Fibroblast of skin of left biceps (primary cell): Measurements from ENCODE around the gene PPP2R5C.

ENCODE experiments used
- DNase-seq, 2 experiments: peaks; one replicate each; pipeline ENCODE4 v3.0.0-alpha.2; 2013; ENCODE audit warnings: low read depth in 2 of 2

Gene PPP2R5C

GRCh38 chr14:101840649-101841369 lies 79.3 kb downstream of the PPP2R5C start:
- no peak for DNase-seq

DNA sequence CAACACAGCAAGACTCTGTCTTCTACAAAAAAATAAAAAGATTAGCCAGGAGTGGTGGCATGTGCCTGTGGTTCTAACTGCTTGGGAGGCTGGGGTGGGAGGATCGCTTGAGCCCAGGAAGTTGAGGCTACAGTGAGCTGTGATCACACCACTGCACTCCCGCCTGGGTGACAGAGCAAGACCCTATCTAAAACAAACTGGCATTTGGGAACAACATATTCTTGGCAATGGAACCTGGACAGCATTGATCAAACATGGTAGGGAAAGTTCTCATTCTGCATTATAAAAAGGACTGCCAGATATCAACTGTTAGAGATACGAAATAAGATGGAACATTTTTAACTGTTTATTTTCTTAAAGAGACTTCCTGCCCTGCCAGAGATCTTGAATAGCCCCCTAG lies 81.5 kb downstream of the PPP2R5C start:
- no peak for DNase-seq

- DNase-seq, result no peak
Measured at GRCh38 chr14:101843665-101844064, 82.2 kb downstream of the PPP2R5C start.

GRCh38 chr14:101844219-101844618 lies 82.7 kb downstream of the PPP2R5C start:
- no peak for DNase-seq

- no peak for DNase-seq
Measured at GRCh38 chr14:101844751-101845150, 83.2 kb downstream of the PPP2R5C start.

GRCh38 chr14:101845496-101845895 lies 84.0 kb downstream of the PPP2R5C start:
- no peak for DNase-seq

GRCh38 chr14:101845896-101846295 lies 84.4 kb downstream of the PPP2R5C start:
- no peak for DNase-seq

- DNase-seq, result no peak
Measured at GRCh38 chr14:101849125-101849524, 87.6 kb downstream of the PPP2R5C start.

GRCh38 chr14:101849640-101850039 lies 88.1 kb downstream of the PPP2R5C start:
- DNase-seq, result no peak

- DNase-seq, result no peak
Measured at GRCh38 chr14:101851183-101851582, 89.7 kb downstream of the PPP2R5C start.

- no peak for DNase-seq
Measured at GRCh38 chr14:101851736-101852405, 90.4 kb downstream of the PPP2R5C start.

- no peak for DNase-seq
Measured at GRCh38 chr14:101852785-101853184, 91.3 kb downstream of the PPP2R5C start.

DNA sequence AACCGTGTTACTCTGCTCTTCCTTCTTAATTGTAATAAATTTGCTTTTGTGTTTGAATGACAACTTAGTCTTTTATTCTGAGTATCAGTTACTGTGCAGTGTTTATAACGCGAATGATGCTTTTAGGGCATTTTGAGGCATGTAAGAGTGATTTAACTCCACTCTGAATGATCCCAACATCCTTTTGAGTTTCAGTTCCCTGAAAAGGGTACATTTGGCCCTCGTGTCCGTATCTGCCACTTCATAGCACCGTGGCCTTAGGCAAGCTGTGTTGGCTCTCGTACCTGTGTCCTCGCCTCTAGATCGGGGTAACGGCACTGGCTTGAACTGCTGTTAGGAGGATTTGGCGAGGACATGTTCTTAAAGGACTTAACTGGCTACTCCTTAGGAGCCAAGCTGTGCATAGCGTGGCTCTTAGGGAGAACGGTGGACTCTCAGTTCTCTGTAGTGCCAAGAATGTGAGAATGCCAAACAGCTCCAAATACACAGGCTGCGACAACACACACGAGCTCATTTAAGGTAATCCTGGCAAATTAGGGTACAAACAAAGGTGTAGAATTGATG lies 92.0 kb downstream of the PPP2R5C start:
- no peak for DNase-seq

GRCh38 chr14:101854366-101854765 lies 92.9 kb downstream of the PPP2R5C start:
- no peak for DNase-seq

- no peak for DNase-seq
Measured at GRCh38 chr14:101855958-101856357, 94.4 kb downstream of the PPP2R5C start.

- no peak for DNase-seq
Measured at GRCh38 chr14:101856536-101856935, 95.0 kb downstream of the PPP2R5C start.

GRCh38 chr14:101857226-101857625 lies 95.7 kb downstream of the PPP2R5C start:
- DNase-seq, result no peak

DNA sequence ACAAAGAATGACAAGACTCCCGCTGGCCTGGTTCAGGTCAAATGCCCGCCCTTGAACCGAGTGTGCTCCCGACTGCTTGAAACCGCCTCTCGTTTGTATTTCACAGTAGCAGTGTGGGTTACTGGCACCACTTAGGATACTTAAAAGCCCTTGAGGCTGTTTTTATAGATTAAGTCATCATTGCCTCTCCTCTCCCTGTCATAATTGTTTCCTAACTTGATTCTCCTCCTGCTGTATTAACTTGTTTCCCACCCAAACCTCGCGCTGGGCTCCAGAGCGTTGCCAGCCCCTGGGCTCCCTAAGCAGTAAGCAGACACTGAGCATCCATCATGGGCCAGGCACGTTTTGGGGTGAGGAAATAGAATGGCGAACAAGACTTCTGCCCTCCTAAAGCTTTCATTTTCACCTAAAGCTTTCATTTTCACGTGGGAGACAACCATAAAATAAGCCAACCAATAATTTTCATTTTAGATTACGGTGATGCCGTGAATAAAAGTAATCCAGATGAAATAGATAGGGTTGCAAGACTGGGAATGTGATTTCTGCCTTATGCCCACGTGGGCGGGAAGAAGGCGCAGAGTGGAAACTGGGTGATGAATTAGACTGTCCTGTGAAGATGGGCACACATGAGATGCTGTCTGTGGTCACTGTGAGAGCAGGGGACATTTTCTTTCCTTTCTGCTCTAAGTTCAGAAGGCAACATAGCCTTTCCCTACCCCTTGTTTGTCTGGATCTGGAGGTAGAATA lies 97.5 kb downstream of the PPP2R5C start:
- DNase-seq, result no peak

DNA sequence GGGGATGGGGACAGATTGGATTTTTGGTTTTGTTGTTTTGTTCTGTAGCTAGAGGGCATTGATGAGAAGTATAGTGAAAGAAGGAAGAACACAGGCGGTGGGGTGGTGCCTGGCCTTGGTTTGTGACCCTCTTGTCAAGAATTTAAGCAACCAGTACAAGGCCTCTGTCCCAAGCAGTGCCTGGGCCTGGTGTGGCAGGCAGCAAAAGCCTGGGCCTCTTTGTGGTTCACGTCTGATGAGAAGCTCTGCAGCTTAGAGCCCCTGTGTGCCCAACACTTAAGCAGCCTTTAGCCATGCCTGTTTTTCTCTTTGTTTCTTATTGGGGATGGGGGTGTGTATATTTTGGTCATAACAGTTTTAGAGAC lies 98.0 kb downstream of the PPP2R5C start:
- no peak for DNase-seq

DNA sequence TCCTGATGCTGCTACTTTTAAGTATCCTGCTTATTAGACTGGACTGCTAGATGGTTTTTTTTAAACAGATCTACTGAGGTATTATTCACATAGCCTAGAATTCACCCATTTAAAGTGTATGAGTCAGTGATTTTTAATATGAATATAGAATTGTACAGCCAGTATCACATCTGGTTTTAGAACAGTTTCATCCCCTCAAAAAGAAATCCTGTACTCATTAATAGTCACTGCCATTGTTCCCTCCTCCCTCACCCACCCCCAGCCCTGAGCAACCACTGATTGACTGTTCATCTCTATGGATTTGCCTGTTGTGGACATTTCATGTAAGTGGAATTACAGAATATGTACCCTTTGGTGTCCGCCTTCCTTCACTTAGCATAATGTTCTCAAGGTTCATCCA lies 98.4 kb downstream of the PPP2R5C start:
- no peak for DNase-seq

- no peak for DNase-seq
Measured at GRCh38 chr14:101861464-101861863, 100.0 kb downstream of the PPP2R5C start.

DNA sequence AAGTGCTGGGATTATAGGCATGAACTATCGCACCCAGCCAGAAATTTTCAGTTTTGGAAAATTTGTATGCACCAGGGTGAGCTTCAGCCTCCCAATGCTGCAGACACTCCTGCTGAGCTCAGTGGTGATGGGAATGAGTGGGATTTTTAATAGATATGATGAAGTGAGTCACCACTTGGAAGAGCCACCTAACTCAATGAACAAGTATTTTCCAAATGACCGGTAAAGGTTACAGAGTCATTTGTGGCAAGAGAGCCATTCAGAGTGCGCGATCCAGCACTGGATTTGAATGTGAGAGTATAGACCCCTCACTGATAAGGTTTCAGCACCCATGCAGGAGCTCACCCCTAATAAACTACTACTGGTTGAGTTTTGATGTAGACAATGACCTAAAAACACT lies 100.7 kb downstream of the PPP2R5C start:
- no peak for DNase-seq

- no peak for DNase-seq
Measured at GRCh38 chr14:101862711-101863110, 101.2 kb downstream of the PPP2R5C start.
